Suppressor macrophage (primary cell): Measurements from ENCODE around the gene LRRN4.
A peak's percentile ranks its signal among the peaks of the same experiment; 100 is the strongest.

Experiments
- DNase-seq, 4 experiments: peaks; one replicate each; pipeline ENCODE4 v3.0.0-alpha.2; 2020 to 2022

Gene LRRN4

GRCh38 chr20:6030453-6031080, 23.3 kb downstream of the LRRN4 start:
- no peak for DNase-seq

GRCh38 chr20:6029538-6029937, 24.3 kb downstream of the LRRN4 start:
- no peak for DNase-seq

- DNase-seq, result no peak
Measured at GRCh38 chr20:6028818-6029217, 25.0 kb downstream of the LRRN4 start.

DNA sequence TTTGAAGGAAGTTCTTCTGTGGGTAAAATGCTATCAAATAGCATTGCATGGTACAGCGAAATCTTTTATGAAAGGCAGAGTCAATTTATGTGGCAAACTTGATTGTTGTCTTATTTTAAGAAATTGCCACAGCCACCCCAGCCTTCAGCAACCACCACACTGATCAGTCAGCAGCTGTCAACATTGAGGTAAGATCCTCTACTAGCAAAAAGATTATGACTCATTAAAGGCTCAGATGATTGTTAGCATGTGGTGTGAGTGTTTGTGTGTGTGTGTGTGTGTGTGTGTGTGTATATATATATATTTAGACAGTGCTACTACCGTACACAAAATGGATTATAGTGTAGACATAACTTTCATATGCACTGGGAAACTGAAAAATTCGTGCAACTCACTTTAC, 27.8 kb downstream of the LRRN4 start:
- peak; percentile 15 to 54 (median 26) for DNase-seq

DNA sequence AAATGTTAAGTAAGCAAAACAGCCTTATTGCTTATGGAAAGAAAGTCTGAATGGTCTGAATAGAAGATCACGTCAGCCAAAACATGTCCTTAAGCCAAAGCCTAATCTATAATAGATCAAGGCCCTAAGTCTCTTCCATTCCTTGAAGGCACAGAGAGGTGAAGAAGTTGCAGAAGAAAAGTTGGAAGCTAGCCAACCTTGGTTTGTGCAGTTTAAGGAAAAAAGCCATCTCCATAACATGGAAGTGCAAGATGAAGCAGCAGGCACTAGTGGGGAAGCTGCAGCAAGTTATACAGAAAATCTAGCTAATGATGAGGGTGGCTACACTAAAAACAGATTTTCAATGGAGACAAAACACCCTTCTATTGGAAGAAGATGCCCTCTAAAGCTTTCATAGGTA, 29.1 kb downstream of the LRRN4 start:
- DNase-seq, result peak; percentile 12 to 56 (median 34)

DNA sequence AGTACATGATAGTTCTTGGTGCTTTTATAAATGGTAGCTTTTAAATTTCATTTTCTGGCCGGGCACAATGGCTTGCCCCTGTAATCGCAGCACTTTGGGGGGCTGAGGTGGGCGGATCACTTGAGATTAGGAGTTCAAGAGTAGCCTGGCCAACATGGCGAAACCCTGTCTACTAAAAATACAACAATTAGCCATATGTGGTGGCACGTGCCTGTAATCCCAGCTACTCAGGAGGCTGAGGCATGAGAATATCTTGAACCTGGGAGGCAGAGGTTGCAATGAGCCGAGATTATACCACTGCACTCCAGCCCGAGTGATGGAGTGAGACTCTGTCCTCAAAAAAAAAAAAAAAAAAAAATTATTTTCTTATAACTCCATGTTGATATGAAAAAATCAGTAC, 36.0 kb downstream of the LRRN4 start:
- no peak for DNase-seq

GRCh38 chr20:6017467-6017866, 36.4 kb downstream of the LRRN4 start:
- no peak for DNase-seq

- DNase-seq, result no peak
Measured at GRCh38 chr20:6014957-6015356, 38.9 kb downstream of the LRRN4 start.

- no peak for DNase-seq
Measured at GRCh38 chr20:6014017-6014416, 39.8 kb downstream of the LRRN4 start.

- no peak for DNase-seq
Measured at GRCh38 chr20:6012179-6012578, 41.7 kb downstream of the LRRN4 start.

DNA sequence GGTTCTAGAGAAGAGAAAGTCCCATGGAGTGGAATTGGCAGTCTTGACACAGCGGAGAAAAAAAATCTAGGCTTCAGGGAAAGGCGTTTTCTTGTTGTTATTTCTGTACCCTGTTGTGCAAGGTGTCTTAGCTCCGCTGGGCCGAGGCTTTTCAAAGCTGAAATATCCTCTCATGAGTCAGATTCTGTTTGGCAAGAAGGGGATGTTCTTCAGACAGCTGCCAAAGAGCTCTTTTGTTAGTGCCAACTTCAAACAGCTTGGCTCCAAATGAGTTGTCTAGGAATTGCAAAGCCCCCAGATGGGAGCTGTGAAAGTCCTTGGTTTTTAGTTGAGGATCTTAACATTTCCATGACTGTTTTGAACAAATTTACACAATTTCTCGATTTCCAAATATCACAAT, 45.6 kb downstream of the LRRN4 start:
- DNase-seq, result peak; percentile 85 to 94 (median 89)

DNA sequence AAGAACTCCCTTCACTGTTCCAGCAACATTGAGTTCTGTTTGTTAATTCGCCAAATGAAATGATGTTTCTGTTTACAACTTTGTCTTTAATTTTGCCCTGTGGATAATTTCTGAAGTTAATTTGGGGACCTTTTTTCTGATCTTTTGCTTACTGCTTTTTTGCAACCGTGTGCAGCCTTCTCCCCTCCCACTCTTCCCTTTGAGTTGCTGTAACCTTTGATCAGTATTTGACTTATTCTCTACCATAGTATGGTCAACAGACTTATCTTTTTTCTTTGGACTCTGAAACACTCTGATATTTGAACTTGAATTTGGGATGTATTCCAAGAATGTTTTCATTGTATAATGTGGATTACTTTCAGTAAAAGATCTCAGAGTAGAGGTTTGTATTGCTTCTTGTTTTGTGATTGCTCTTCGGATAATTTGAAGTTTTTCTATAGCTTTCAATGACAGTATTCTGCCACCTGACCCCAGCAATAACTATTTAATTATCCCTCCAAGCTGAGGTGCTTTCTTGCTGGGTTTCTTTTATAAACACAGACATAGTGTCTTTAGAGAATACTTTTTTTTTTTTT, 46.2 kb downstream of the LRRN4 start:
- DNase-seq, result peak in 3 of 4 experiments; percentile 15 to 28 (median 18)

DNA sequence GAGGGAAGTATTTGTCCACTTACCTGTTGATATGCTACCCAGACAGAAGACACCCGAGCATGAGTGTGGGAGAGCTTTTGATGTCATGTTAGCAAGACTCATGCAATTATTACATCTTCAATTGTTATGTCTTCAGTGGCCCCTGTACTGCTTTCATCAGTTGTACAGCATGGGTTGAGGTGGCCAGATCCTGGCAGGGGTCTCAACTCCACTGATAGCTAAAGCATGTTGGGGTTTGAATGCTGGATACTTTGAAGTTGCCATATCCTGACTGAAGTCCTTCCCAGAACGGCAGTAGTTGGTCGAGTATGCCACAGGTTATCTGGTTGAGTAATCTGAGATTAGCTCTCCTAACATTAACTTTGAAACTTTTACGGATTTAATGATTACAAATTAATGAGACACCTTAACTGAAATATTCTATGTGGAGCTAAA, 46.7 kb downstream of the LRRN4 start:
- peak in 3 of 4 experiments; percentile 2 to 35 (median 23) for DNase-seq

DNA sequence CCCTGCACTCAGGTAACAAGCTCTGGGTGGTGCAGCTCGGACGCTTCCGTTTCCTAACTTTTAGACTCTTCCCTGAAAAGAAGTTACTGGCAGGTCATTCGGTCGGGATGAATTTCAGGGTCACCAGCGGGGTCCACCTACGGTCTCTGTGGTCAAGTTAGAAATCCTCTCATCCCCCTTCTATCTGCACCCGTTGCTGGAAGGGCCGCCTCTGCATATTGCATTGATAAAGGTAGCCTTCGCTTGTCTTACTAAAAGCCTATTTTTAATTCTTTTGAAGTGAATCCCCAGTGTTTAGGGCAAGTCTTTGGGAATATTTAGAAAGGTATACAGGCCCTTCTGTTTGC, 47.3 kb downstream of the LRRN4 start:
- no peak for DNase-seq

GRCh38 chr20:6000871-6001270, 53.0 kb downstream of the LRRN4 start:
- no peak for DNase-seq

DNA sequence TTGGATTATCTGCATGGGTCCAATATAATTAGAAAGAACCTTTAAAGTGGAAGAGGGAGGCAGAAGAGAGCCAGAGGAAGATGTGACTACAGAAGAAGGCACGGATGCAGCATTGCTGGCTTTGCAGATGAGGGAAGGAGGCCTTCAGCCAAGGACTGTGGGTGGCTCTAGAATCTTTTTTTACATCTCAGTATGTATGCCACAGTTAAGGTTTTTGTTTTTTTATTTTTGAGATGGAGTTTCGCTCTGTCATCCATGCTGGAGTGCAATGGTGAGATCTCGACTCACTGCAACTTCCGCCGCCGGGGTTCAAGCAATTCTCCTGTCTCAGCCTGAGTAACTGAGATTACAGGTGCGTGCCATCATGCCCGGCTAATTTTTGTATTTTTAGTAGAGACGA, 54.1 kb downstream of the LRRN4 start:
- DNase-seq, result no peak

DNA sequence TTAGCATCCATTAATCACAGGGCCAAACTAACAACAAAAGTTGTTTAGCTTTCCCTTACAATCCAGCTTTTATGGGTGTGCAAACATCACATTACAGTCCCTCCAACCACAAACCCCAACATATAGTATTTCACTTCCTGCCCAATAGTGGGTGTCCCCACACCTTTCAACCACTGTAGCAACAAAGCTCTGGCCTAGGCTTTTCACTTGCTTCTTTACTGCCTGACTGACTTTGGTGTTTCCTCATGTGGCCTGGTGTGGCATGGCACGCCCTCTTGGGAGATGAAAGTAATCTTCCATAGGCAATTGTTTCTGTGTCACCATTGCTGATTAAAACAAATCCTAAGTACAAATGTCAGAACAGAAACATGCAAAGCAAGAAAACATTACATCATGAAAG, 57.1 kb downstream of the LRRN4 start:
- DNase-seq, result no peak

DNA sequence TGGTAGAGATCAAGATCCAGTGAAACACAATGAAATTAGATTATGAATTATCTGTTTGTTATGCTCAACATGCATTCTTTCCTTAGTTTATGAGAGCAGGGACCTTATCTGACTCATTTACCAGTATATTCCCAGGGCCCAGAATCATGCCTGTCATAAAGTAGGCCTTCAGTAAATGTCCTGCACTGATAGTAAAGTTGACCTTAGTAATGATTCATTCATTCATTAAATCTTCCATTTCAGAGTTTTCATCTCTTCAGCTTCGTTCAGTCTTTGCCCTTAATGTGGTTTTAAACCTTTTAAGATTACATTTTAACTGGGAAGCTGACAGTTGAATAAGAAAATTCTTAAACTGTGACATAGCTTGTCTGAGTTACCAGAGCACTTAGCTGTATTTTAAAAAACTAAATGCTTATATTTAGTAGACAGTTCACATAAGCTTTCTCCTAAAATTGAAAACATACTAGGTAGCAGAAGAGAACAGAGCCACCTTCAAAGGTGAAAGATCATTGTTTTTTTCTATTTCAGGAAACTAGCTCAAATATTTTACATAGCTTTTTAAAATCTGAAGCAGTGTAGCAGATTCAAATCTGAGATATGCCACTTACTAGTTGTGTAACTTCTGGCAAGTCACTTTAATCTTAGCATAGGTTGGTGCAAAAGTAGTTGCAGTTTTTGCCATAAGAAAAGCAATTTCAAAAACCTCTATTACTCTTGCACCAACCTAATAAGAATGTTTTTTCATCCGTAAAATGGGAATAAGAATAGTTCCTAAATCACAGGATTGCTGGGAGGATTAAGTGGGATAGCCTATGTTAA, 62.0 kb downstream of the LRRN4 start:
- DNase-seq, result no peak

- no peak for DNase-seq
Measured at GRCh38 chr20:5990946-5991345, 62.9 kb downstream of the LRRN4 start.
